ENCODE data around the gene P2RY14.
"Not testable (repeated sequence)": the region's sequence is repeated elsewhere in the genome, so short reads cannot be mapped to it uniquely, and the experiment has no call there.

The P2RY14 gene

DNA sequence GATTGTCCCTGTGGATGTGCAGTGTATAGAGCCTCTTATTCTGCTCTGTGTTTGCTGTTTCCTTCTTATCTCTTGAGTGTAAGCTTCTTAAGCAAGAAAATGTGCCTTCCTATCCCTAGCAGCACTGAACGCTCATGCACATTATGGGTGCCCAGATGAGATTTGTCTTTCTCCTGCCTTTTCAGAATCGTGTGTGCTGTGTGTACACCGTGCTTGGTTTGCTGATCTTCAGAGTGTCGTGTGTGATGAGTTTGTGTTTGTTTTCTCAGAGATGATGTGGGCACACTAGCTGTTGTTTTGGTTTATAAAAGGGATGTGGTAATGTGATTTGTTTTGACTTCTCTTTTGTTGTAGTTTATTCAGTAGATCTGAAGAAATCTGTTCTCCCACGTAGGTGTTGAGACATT, 95.1 kb downstream of the P2RY14 start:
- no peak for DNase-seq (ENCODE audit: low read depth in 2 of 2)

DNA sequence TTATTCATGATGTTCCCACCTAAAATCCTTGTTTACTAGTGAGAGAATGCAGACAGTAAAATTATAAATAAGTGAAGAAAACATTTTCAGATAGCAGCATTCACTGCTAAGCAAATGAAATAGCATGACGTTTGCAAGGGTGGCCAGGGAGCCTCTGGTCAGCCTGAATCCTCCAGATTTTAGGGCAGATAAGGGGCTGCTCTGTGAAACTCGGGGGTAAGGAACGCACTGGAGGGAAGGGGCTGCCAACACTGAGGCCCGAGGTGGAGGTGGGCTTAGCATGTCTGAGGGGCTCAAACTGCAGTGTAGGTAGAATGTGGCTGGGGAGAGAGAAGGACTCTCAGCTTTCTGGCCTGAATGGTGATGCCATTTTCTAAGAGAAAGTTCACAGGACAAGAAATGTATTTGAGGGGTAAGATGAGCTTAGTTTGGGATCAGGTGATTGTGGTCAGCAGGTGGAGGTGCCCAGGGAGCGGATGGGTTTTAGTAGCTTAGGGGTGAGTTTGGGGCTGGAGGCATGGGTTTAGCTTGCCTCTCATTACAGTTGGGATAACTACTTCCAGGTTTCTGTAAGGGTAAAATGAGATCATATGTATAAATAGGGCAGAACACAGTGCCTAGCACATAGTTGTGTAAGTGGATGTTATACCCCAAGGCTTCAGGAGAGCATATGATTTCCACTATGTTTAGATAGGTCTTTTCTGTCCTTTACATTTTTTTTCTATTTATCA, 95.8 kb downstream of the P2RY14 start:
- no peak for DNase-seq (ENCODE audit: low read depth in 2 of 2)

DNA sequence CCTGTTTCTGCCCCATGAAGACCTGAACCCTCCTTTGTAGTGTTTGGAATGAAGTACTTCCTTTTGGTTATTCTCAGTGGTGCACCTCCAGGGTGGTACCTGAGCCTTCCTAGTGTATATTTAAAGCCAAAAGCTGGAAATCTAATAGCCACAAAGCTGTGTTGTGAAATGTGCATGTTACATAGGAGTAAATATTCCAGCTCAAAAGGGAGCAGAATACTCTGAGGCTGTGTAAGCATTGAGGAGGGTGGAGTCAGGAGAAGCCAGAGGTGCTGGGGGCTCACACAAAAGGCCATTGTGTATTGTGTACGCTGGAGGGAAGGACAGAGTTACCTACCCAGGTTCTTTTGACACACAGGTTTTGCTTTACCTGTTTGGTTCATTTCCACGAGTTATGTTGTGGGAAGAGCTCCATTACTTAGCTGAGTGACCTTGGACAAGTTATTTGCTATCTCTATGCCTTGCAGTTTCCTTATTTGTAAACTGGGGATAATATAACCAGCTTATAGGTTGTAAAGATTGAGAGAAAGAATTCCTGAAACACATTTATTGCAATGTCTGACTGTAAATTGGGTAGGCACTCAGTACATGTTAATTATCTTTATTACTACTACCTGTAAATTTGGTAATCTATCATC, 100.0 kb downstream of the P2RY14 start:
- DNase-seq (ENCODE audit: low read depth in 2 of 2) = no peak

DNA sequence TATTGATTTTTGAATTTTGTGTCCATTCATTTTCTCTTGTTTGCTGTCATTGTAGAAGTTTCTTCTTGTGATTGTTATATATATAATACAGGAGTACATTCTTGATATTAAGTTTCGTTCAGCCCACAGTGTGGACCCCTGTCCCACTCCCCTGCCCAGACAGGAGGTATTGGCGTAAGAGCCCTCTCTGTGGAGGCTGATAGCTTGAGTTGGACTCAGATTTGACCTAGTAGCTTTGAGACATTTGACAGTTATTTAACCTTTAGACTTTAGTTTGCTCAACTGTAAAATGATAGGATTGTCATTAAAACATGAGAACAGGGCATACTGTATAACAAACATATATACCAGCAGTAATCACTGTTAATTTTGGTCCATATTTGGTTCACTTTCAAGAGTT, 102.4 kb downstream of the P2RY14 start:
- DNase-seq (ENCODE audit: low read depth in 2 of 2) = no peak

DNA sequence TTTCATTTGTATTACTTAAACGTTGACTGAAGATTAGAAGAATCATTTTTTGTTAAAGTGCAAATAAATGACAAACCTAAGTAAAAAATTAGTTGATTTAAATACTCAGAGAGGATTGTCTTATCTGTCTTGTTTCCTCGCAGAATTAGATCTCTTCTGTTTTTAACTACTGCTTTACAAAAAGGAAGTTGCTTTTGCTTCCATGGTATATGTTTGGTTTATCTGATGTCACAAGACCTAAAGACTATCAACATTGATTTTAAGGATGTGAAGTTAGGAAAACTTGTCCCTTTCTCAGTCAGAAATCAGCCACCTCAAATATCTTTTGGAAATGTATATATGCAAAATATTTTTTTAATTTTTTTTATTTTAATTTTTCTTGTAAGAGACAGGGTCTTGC, 104.0 kb downstream of the P2RY14 start:
- DNase-seq (ENCODE audit: low read depth in 2 of 2) = no peak

DNA sequence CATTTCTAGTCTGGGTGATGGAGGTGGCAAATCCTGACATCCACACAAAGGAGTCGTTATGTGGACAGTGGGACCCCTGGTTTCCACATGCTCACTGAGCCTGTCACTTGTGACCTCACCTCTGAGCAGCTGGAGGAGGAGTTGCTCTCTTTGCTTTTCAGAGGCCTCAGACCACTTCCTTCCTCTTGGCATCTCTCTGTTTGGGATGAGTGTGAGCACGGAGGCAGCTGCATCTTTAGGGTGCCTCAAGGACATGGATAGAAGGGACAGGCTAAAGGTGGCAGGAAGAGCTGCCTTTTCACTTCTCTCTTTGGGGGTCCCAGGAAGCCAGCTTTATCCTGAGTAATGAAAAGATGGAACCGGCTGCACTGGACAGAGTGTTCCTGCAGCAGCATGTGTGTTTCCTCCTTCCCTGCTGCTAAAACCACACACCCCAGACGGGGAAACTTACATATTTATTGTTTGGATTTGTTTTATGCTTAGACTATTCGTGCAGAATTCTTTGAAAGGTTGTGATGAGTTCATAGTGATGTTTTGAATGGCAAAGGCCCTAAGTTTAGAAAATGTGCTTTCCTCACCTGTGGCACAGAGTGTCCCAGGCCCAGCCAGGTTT, 107.1 kb downstream of the P2RY14 start:
- no peak for DNase-seq (ENCODE audit: low read depth in 2 of 2)

DNA sequence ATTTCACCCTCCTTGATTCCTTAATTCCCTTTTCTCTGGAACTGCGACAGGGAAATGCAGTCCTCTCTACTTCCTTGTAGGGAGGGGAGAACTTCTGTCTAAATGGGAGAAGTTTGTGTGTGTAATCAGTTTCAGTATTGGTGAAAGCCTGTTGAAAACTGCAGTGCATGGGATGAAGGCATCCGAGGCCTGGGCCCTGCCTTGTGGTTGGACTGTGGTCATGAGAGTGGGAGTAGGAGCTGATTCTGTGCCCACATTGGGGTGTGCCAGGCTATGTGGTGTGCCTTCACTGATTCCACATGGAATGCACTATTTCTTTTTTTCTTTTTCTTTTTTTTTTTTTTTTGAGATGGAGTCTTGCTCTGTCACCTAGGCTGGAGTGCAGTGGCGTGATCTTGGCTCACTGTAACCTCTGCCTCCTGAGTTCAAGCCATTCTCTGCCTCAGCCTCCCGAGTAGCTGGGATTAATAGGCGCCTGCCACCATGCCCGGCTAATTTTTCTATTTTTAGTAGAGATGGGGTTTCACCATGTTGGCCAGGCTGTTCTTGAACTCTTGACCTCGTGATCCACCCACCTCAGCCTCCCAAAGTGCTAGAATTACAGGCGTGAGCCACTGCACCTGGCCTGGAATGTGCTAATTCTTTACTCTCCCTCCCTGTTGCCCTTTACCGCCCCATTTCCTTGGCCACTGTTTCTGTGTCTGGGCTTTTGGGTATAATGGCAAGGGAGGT, 108.2 kb downstream of the P2RY14 start:
- not testable (repeated sequence) for DNase-seq (ENCODE audit: low read depth in 2 of 2)

DNA sequence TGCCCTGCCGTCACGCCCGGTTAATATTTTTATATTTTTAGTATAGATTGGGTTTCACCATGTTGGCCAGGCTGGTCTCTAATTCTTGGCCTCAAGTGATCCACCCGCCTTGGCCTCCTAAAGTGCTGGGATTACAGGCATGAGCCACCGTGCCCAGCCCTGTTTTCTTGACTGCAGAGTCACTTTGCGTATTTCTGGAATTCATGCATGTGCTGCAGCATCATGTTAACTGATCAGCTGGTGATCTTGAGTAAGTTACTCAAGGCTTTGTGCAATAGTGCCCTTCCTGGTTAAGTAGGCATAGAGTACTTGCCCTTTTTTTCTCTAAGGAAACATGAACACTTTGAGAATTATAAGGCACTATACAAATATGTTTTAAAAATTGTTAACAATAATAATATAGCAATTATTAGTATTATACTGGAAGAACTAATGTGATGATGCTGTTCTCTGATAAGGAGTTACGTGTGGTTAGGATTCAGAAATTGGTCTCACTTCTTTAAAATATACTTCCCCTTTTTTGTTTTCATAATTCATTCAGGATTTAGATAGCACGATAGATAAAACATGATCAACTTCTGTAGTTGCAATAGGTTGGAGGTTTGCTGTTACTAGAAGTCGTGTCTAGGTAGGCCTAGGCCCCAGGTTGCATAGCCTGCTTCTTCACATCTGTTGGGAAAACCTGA, 108.9 kb downstream of the P2RY14 start:
- DNase-seq (ENCODE audit: low read depth in 2 of 2) = no peak

DNA sequence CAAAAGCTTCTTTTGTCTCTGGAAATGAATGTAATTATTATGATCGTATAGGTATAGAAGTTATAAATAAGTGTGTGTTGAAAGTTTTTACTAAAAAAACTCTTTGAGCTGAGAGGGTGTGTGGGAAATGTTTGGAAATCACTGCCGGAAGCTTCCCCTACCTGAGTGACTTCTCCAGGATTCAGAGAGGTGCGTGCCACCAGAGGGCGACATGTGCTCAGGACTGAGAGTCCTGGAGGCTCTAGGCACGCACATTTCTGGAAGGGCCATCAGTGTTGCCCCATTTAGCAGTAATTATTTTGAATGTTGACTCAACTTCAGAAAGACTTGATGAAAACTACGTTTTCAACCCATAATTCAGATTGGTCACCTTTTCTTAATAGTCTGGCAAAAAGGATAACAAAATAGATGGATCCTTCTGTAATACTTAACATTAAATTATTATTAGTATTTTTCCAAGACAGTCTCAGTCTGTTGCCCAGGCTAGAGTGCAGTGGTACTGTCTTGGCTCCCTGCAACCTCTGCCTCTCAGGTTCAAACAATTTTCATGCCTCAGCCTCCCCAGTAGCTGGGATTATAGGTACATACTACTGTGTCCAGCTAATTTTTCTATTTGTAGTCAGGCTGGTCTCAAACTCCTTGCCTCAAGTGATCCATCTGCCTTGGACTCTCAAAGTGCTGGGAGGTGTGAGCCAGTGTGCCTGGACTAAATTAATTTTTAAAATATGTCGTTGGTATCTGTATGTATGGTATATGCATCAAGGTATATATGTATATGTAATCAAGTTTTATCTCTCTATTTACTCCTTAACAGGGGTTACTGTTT, 109.9 kb downstream of the P2RY14 start:
- DNase-seq (ENCODE audit: low read depth in 2 of 2) = peak; percentile 42 to 46

DNA sequence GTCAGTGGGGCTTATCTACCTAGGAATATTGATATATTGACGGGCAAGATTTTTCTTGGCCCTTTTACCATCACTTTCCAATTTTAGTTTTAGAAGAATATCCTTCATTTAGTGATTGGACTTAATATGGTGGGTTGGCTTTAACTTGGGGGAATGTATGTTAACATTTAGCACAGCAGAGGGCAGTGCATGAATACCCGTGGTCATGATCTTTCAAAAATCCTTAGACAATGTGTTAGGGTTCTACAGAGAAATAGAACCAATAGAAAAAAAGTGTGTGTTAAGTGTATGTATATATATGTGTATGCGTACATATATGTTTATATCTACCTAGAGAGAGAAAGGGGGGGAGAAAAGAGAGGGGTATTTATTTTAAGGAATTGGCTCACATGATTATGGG, 112.2 kb downstream of the P2RY14 start:
- DNase-seq (ENCODE audit: low read depth in 2 of 2) = no peak

DNA sequence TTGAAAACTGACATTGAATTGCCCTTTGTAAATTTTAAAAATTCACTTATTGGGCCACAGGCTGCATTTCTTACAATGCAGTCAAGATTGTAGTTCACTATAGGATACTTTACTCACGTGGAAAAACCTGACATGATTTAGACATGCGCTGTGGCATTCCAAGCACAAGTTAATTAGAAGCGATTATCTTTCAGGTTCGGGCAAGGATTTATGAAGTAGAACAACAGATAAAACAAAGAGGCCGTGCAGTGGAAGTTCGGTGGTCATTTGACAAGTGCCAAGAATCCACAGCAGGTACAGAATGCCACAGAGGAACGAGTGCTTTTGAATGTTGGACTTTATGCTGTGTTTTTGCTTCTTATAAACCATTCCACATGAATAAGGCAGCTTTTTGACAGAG, 113.1 kb downstream of the P2RY14 start:
- DNase-seq (ENCODE audit: low read depth in 2 of 2) = no peak

All from fibroblast of skin of left quadriceps (primary cell).